Common myeloid progenitor, CD34-positive (primary cell): Measurements from ENCODE around the gene TRMT1.

Experiments used
- CTCF ChIA-PET: fragments of 350-600 bp; sonication (Branson Sonifier 250); formaldehyde crosslinking; loops from one replicate; lab custom pipeline; 2021; ENCODE audit warnings: antibody characterized with exemption; lab: Charles Lee
- POLR2A ChIA-PET: fragments of 350-600 bp; sonication (Branson Sonifier 250); formaldehyde crosslinking; loops from one replicate; lab custom pipeline; 2021; ENCODE audit warnings: antibody characterized with exemption; lab: Charles Lee
- DNase-seq, 3 donors: peaks; one replicate each; pipeline versions ENCODE4 v3.0.0 to v3.0.0-alpha.2; 2013
- H3K27ac ChIP-seq, 2 experiments: 1 replicate in 1 of 2; 2 replicates in 1 of 2; pipeline ENCODE4 v1.7.0; 2013; ENCODE audit warnings: inconsistent platforms in 2 of 2, low read length in 2 of 2, mild to moderate bottlenecking in 2 of 2, low read depth in 1 of 2, moderate library complexity in 1 of 2; ENCODE audit not compliant: severe bottlenecking in 2 of 2, insufficient read depth in 1 of 2, poor library complexity in 1 of 2
- H3K27me3 ChIP-seq, 5 experiments: replicated peaks in 2 of 5; 1 replicate in 3 of 5; 2 replicates in 2 of 5; pipeline versions ENCODE4 v1.6.1 to v1.7.0; 2013; ENCODE audit warnings: low read length in 4 of 5, mild to moderate bottlenecking in 2 of 5, moderate library complexity in 2 of 5, inconsistent platforms in 1 of 5; ENCODE audit not compliant: insufficient read depth in 5 of 5, control insufficient read depth in 4 of 5
- H3K36me3 ChIP-seq, 4 experiments: 1 replicate in 2 of 4; 2 replicates in 2 of 4; pipeline versions ENCODE4 v1.6.1 to v1.7.0; 2013; ENCODE audit warnings: low read length in 3 of 4, control low read depth in 1 of 4, mild to moderate bottlenecking in 1 of 4; ENCODE audit not compliant: control insufficient read depth in 4 of 4, insufficient read depth in 4 of 4
- H3K4me1 ChIP-seq, 4 experiments: 1 replicate in 3 of 4; 2 replicates in 1 of 4; pipeline versions ENCODE4 v1.6.1 to v1.7.1; 2013; ENCODE audit warnings: low read length in 3 of 4, mild to moderate bottlenecking in 3 of 4, control low read depth in 1 of 4, inconsistent platforms in 1 of 4, moderate library complexity in 1 of 4; ENCODE audit not compliant: control insufficient read depth in 4 of 4, insufficient read depth in 4 of 4; ENCODE audit errors: control extremely low read depth in 1 of 4
- H3K4me3 ChIP-seq, 7 experiments: 1 replicate in 4 of 7; 2 replicates in 3 of 7; pipeline versions ENCODE4 v1.5.1 to v1.7.0; 2013; ENCODE audit warnings: mild to moderate bottlenecking in 7 of 7, low read length in 6 of 7, moderate library complexity in 6 of 7, inconsistent platforms in 2 of 7, low read depth in 2 of 7, control low read depth in 1 of 7; ENCODE audit not compliant: insufficient read depth in 4 of 7, control insufficient read depth in 1 of 7; ENCODE audit errors: extremely low read depth in 1 of 7
- H3K9me3 ChIP-seq, 5 experiments: 1 replicate in 4 of 5; 2 replicates in 1 of 5; pipeline versions ENCODE4 v1.6.1 to v1.7.1; 2013; ENCODE audit warnings: low read length in 4 of 5, mild to moderate bottlenecking in 2 of 5, inconsistent platforms in 1 of 5, low read depth in 1 of 5, moderate library complexity in 1 of 5; ENCODE audit not compliant: control insufficient read depth in 4 of 5, insufficient read depth in 2 of 5; ENCODE audit errors: control extremely low read depth in 1 of 5
- WGBS: methylation state at CpG from one replicate; pipeline ENCODE4 v1.1.5; 2013; ENCODE audit not compliant: insufficient coverage; 5-methylcytosine and 5-hydroxymethylcytosine counted together

TRMT1 gene

GRCh38 chr19:13153569-13154240, 37.2 kb upstream of the TRMT1 start:
- POLR2A ChIA-PET: interaction anchor here (1.3 to 9.1 kb wide), 7 partner anchors 10 to 57 kb away, joined by 3 to 156 read pairs (median 24); partner anchors contain the start of genes LYL1 and NACC1
- WGBS: 0% methylated on average over 37 of the region's 69 CpGs
- Histone ChIP-seq H3K9me3 (no peaks in the 10 kb centered on the region), H3K4me1 (peaks cover 3 to 68% (median 46%) of the 10 kb centered on the region in 4 experiments), H3K36me3 (peaks cover 0 to 10% (median 3%) of the 10 kb centered on the region in 4 experiments), H3K4me3 (peak overlapping the region; percentile 81 to 99 (median 98)), H3K27me3 (no peaks in the 10 kb centered on the region), H3K27ac (peak overlapping the region; percentile 72 to 96)
- DNase-seq: no peak
- CTCF ChIA-PET: interaction anchor here (0.6 to 2.0 kb wide), 2 partner anchors 10 to 684 kb away, joined by 3 to 10 read pairs; no protein-coding TSS in a partner anchor

GRCh38 chr19:13152974-13153568, 36.5 kb upstream of the TRMT1 start:
- H3K36me3 ChIP-seq: peaks cover 0 to 10% (median 3%) of the 10 kb centered on the region in 4 experiments
- DNase-seq: peak; percentile 92 to 96 (median 94)
- H3K4me1 ChIP-seq: peaks cover 3 to 68% (median 49%) of the 10 kb centered on the region in 4 experiments
- POLR2A ChIA-PET: interaction anchor here (0.6 to 9.1 kb wide), 7 partner anchors 10 to 209 kb away, joined by 3 to 156 read pairs (median 6); partner anchors contain the start of genes LYL1 and NACC1
- no peaks in the 10 kb centered on the region for H3K9me3 ChIP-seq
- WGBS: under 1% methylated on average over 44 of the region's 59 CpGs
- peak overlapping the region; percentile 81 to 99 (median 98) for H3K4me3 ChIP-seq
- CTCF ChIA-PET: interaction anchor here (0.6 to 2.0 kb wide), 9 partner anchors 11 to 684 kb away, joined by 3 to 10 read pairs (median 4); partner anchors contain the start of gene NACC1
- H3K27me3 ChIP-seq: no peaks in the 10 kb centered on the region
- H3K27ac ChIP-seq: peak overlapping the region; percentile 72 to 96

- H3K9me3 ChIP-seq: no peaks in the 10 kb centered on the region
- ChIA-PET POLR2A (interaction anchor here (0.6 to 9.1 kb wide), 11 partner anchors 11 to 375 kb away, joined by 3 to 156 read pairs (median 4); partner anchors contain the start of genes LYL1 and NACC1), CTCF (interaction anchor here (0.7 to 2.0 kb wide), 11 partner anchors 11 to 177 kb away, joined by 3 to 10 read pairs (median 4); partner anchors contain the start of gene NACC1)
- no peak for DNase-seq
- 0% methylated on average over 23 of the region's 25 CpGs for WGBS
- H3K27me3 ChIP-seq: no peaks in the 10 kb centered on the region
- peaks cover 0 to 10% (median 3%) of the 10 kb centered on the region in 4 experiments for H3K36me3 ChIP-seq
- peak overlapping the region; percentile 72 to 96 for H3K27ac ChIP-seq
- peak overlapping the region; percentile 81 to 99 (median 98) for H3K4me3 ChIP-seq
- H3K4me1 ChIP-seq: peaks cover 3 to 65% (median 49%) of the 10 kb centered on the region in 4 experiments
These were observed 35.9 kb upstream of the TRMT1 start for GRCh38 chr19:13152356-13152973.

GRCh38 chr19:13151605-13152355, 35.2 kb upstream of the TRMT1 start:
- ChIA-PET CTCF (interaction anchor here (0.8 to 2.0 kb wide), 10 partner anchors 12 to 176 kb away, joined by 3 to 10 read pairs (median 4); partner anchors contain the start of gene NACC1), POLR2A (interaction anchor here (0.6 to 9.1 kb wide), 8 partner anchors 12 to 374 kb away, joined by 3 to 156 read pairs (median 5); partner anchors contain the start of genes LYL1 and NACC1)
- Histone ChIP-seq H3K4me3 (peak overlapping the region; percentile 81 to 99 (median 98)), H3K36me3 (peaks cover 0 to 10% (median 3%) of the 10 kb centered on the region in 4 experiments), H3K27me3 (no peaks in the 10 kb centered on the region), H3K27ac (peak overlapping the region; percentile 88 to 96), H3K4me1 (peaks cover 0 to 62% (median 51%) of the 10 kb centered on the region in 4 experiments), H3K9me3 (no peaks in the 10 kb centered on the region)
- 0% methylated on average over 53 of the region's 71 CpGs for WGBS
- peak; percentile 93 to 98 (median 98) for DNase-seq

GRCh38 chr19:13150931-13151604, 34.5 kb upstream of the TRMT1 start:
- peak overlapping the region; percentile 65 to 99 (median 92) for H3K4me3 ChIP-seq
- H3K27ac ChIP-seq: peak overlapping the region; percentile 88 to 96
- H3K9me3 ChIP-seq: no peaks in the 10 kb centered on the region
- H3K36me3 ChIP-seq: peaks cover 0 to 12% (median 3%) of the 10 kb centered on the region in 4 experiments
- peak; percentile 16 to 63 (median 50) for DNase-seq
- H3K4me1 ChIP-seq: peaks cover 0 to 57% (median 44%) of the 10 kb centered on the region in 4 experiments
- ChIA-PET CTCF (interaction anchor here (0.6 to 1.4 kb wide), 4 partner anchors 13 to 185 kb away, joined by 3 to 4 read pairs (median 4); no protein-coding TSS in a partner anchor), POLR2A (interaction anchor here (0.7 to 9.1 kb wide), 8 partner anchors 12 to 111 kb away, joined by 3 to 156 read pairs (median 4); partner anchors contain the start of genes LYL1 and NACC1)
- no peaks in the 10 kb centered on the region for H3K27me3 ChIP-seq
- 0% methylated on average over 15 of the region's 34 CpGs for WGBS
